ENCODE data around the gene TMEM44.

- TF ChIP-seq PPARA (CRISPR knock-in tag; IDR thresholded peaks at IDR 0.05; ENCODE audit: borderline replicate concordance) = no peak
- TF ChIP-seq ESRRG (CRISPR knock-in tag; IDR thresholded peaks at IDR 0.05) = no peak
- no peak for TF ChIP-seq ISL1 (CRISPR knock-in tag; IDR thresholded peaks at IDR 0.05)
- no peak for TF ChIP-seq OSR1 (CRISPR knock-in tag; IDR thresholded peaks at IDR 0.05)
- TF ChIP-seq ZNF565 (CRISPR knock-in tag; conservative IDR thresholded peaks at IDR 0.05; ENCODE audit: low read depth) = no peak
- no peak for TF ChIP-seq PATZ1 (CRISPR knock-in tag; IDR thresholded peaks at IDR 0.05; ENCODE audit: borderline replicate concordance)
- TF ChIP-seq ZFP30 (CRISPR knock-in tag; IDR thresholded peaks at IDR 0.05) = no peak
- TF ChIP-seq BACH2 (CRISPR knock-in tag; IDR thresholded peaks at IDR 0.05; ENCODE audit: borderline replicate concordance) = no peak
Measured at GRCh38 chr3:194620196-194620595, 13.0 kb downstream of the TMEM44 start.

Measured in SK-N-SH treated with all-trans-retinoic acid at 6 μM for 48 hours (cell line).